ENCODE data around the gene BACE2.

The BACE2 gene

GRCh38 chr21:41326414-41327080 lies 158.6 kb downstream of the BACE2 start:
- no peak for DNase-seq

DNA sequence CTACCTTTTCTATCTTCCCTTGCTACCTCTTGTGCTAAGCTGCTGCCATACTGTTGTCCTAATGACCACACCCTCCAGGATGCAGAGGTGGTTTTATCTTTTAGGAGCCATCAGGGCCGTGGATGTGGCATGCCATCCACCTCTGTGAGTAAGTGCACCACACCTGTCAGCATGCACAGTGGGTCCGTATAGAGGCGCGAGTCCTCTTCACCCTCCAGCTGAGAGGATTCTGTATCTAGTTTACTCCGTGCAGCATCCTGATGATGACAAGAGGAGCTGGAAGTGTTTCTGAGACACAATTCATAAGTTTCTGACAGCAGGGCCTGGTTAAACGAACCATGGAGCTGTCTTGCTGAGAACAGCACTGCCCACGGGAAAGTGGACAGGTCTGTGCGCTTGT lies 159.8 kb downstream of the BACE2 start:
- no peak for DNase-seq

- no peak for DNase-seq
These were observed 161.0 kb downstream of the BACE2 start for GRCh38 chr21:41328660-41329607.

Measured in activated CD4-positive, alpha-beta T cell treated with anti-CD3 and anti-CD28 coated beads, Interleukin-2, Interleukin-6, amounts not matched to agents 100 ng/mL and 50 ng/mL, durations not matched to agents 16 hours and 8 hours (primary cell).